OCI-LY1 (cell line): ENCODE measurements around the gene RAPGEF2.

Experiments
- EZH2 ChIP-seq: fragments of 200-600 bp; sonication (generic), shearing (Covaris generic); IDR thresholded peaks from 2 replicates; pipeline ENCODE4 v1.8.0; 2017; ENCODE audit warnings: borderline replicate concordance, mixed run types, mild to moderate bottlenecking, antibody characterized with exemption, low read length, moderate library complexity, mixed read lengths
- TF ChIP-seq, protein P1 (sequence below): fragments of 200-600 bp; sonication (generic), shearing (Covaris generic); IDR thresholded peaks from 2 replicates; pipeline ENCODE4 v1.5.1; 2017; ENCODE audit warnings: mild to moderate bottlenecking, antibody characterized with exemption, low read length, moderate library complexity, mixed read lengths

DNA sequence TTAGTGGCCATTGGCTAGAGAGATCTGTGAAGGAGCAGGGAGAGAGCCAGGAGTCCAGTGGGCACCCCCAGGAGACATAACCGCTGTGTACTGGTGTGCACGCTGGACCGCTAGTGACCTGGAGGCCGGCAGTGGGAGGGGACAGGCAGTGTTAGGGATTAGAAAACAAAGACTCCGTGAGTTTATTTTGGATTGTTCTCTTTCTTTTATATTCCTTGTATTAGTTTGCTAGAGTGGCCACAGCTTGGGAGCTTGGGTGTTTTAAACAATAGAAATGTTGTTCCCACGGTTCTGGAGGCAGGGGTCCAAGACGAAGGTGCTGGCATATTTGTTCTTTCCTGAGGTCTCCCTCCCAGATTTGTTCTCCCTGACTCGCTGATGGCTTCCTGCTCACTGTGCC, 266.4 kb downstream of the RAPGEF2 start:
- TF ChIP-seq, protein P1, sequence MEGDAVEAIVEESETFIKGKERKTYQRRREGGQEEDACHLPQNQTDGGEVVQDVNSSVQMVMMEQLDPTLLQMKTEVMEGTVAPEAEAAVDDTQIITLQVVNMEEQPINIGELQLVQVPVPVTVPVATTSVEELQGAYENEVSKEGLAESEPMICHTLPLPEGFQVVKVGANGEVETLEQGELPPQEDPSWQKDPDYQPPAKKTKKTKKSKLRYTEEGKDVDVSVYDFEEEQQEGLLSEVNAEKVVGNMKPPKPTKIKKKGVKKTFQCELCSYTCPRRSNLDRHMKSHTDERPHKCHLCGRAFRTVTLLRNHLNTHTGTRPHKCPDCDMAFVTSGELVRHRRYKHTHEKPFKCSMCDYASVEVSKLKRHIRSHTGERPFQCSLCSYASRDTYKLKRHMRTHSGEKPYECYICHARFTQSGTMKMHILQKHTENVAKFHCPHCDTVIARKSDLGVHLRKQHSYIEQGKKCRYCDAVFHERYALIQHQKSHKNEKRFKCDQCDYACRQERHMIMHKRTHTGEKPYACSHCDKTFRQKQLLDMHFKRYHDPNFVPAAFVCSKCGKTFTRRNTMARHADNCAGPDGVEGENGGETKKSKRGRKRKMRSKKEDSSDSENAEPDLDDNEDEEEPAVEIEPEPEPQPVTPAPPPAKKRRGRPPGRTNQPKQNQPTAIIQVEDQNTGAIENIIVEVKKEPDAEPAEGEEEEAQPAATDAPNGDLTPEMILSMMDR: no peak
- TF ChIP-seq EZH2: no peak
